DOHH2 (cell line): ENCODE results near the gene SPTAN1.

ENCODE experiments used
- CTCF ChIP-seq: fragments of 200-600 bp; sonication (generic); IDR thresholded peaks from one replicate; pipeline ENCODE4 v1.5.1; 2014; ENCODE audit warnings: antibody characterized with exemption, mild to moderate bottlenecking, low read depth, low read length; ENCODE audit not compliant: poor library complexity, severe bottlenecking
- EZH2phosphoT487 ChIP-seq: fragments of 200-600 bp; sonication (generic); IDR thresholded peaks from 2 replicates; pipeline ENCODE4 v1.6.1; 2017; ENCODE audit warnings: borderline replicate concordance, mild to moderate bottlenecking, antibody characterized with exemption, low read length, moderate library complexity, mixed read lengths

GRCh38 chr9:128626181-128626580 is 73.8 kb downstream of the SPTAN1 start:
- TF ChIP-seq CTCF (no peak), EZH2phosphoT487 (no peak)
